ENCODE measurements around the gene CRLF2.
"Not testable (repeated sequence)": the region's sequence is repeated elsewhere in the genome, so short reads cannot be mapped to it uniquely, and the experiment has no call there.

- TF ChIP-seq EZH2phosphoT487 (IDR thresholded peaks at IDR 0.05; ENCODE audit: borderline replicate concordance); CTCF (IDR thresholded peaks at IDR 0.05 in 2 of 3, conservative IDR thresholded peaks at IDR 0.05 in 1 of 3; ENCODE audit: borderline replicate concordance in 1 of 3, insufficient read depth in 1 of 3, low read depth in 2 of 3, low read length in 2 of 3); EZH2 (IDR thresholded peaks at IDR 0.05); FOSL1 (IDR thresholded peaks at IDR 0.05; ENCODE audit: low read depth); POLR2A (IDR thresholded peaks at IDR 0.05; ENCODE audit: borderline replicate concordance, extremely low read depth, insufficient read depth, insufficient read length); REST (IDR thresholded peaks at IDR 0.05; ENCODE audit: low read depth): not testable (repeated sequence)
Measured at GRCh38 chrX:1228101-1228500, 15.7 kb upstream of the CRLF2 start.
